ENCODE measurements around the gene CCDC187.

The CCDC187 gene

GRCh38 chr9:136339173-136339957, 35.5 kb upstream of the CCDC187 start:
- DNase-seq = peak; percentile 22 to 44

GRCh38 chr9:136338511-136338910, 34.6 kb upstream of the CCDC187 start:
- DNase-seq = no peak

- no peak for DNase-seq
These were observed 33.8 kb upstream of the CCDC187 start for GRCh38 chr9:136337416-136338395.

- DNase-seq = no peak
These were observed 33.0 kb upstream of the CCDC187 start for GRCh38 chr9:136336881-136337280.

DNA sequence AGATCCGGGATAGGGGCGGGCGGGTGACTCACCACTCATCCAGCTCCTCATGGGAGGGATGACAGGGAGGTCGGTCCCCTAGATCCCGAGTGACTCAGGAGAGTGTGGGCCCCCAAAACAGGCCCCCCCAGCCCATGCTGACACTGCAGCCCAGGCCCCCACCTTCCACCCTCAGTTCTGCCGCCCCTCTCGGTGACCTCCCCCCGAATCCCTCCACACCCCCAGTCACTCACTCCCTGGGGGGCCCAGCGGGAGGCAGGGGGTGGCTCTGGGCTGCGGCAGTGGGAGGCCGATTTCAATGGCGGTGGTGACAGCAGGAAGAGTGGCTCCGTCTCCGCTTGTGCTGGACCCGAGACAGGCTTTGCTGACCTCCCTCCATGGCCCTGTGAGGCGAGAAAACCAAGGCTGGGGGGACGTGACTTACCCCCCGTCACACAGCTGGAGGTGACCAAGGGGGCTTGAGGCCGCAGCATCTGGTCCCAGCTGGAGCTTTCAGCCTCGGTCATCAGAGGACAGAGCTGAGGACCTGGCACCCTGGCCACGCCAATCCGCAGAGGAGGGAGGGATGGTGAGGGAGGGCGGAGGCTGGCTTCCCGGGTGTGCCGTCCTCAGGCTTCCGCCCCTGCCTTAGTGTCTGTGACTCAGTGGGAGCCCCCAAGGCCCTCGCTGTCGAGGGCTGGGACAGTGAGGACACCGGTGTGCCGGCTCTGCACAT, 32.4 kb upstream of the CCDC187 start:
- DNase-seq = no peak

GRCh38 chr9:136335296-136336155, 31.6 kb upstream of the CCDC187 start:
- DNase-seq = no peak

DNA sequence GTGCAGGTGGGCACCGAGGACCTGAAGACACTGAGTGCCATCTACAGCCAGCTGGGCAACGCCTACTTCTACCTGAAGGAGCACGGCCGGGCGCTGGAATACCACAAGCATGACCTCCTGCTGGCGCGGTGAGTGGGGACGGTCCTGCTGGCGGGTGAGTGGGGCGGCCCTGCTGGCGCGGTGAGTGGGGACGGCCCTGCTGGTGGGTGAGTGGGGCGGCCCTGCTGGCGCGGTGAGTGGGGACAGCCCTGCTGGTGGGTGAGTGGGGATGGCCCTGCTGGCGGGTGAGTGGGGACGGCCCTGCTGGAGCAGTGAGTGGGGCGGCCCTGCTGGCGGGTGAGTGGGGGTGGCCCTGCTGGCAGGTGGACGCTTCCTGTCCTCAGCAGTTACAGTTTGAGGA, 30.6 kb upstream of the CCDC187 start:
- DNase-seq = no peak

DNA sequence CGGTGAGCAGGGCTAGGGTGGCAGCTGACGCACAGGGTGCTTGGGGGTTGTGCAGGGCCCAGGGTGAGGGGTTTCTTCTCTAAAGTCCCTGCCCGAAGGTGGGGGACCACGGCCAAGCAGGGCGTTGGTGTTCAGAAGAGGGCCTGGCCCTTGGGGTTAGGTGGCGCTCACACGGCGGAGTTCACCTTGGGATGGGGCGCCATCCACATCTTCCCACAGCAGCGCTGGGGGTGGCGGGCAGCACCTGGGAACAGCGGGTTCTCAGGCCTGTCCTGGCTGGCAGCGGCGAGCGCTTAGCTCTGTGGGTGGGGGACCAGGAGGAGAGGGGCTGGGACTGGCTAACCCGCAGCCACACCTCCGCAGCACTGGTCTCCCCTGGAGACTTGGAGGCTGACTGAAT, 29.6 kb upstream of the CCDC187 start:
- no peak for DNase-seq

DNA sequence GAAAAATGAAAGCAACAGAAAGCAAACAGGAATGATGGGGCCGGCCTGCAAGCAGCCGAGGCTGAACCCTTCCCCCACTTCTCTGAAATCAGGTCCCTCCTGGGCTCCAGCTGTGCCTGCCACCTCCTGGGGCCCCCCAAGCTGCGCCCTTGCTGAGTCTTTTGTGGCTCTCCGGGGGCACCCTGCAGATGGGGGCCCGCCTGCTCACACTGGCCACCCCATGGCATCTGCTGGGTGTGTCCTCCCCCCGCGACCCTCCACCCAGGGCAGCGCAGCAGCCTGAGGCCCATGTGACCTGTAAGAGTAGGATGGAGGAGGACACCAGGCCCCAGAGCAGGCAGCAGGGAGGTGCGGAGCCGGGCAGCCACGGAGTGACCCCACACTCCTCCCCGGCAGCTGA, 29.2 kb upstream of the CCDC187 start:
- no peak for DNase-seq

DNA sequence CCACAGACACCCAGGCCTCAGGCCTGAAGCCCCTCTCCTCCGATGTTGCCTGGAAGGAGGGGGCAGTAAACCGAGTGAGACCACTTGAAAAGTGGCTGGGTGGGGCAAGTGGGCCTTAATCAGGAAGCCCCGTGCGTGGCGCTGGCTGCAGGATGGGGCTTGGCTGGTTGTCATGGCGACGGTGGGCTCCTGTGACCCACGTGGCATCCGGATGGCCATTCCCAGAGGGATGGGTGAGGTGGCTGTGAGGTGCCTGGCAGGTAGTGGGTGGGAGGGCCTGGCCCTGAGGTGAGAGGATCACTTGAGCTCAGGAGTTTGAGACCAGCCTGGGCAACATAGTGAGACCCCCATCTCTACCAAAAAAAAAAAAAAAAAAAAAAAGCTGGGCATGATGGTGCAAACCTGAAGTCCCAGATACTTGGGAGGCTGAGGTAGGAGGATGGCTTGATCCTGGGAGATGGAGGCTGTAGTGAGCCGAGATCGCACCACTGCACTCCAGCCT, 28.6 kb upstream of the CCDC187 start:
- DNase-seq = no peak

DNA sequence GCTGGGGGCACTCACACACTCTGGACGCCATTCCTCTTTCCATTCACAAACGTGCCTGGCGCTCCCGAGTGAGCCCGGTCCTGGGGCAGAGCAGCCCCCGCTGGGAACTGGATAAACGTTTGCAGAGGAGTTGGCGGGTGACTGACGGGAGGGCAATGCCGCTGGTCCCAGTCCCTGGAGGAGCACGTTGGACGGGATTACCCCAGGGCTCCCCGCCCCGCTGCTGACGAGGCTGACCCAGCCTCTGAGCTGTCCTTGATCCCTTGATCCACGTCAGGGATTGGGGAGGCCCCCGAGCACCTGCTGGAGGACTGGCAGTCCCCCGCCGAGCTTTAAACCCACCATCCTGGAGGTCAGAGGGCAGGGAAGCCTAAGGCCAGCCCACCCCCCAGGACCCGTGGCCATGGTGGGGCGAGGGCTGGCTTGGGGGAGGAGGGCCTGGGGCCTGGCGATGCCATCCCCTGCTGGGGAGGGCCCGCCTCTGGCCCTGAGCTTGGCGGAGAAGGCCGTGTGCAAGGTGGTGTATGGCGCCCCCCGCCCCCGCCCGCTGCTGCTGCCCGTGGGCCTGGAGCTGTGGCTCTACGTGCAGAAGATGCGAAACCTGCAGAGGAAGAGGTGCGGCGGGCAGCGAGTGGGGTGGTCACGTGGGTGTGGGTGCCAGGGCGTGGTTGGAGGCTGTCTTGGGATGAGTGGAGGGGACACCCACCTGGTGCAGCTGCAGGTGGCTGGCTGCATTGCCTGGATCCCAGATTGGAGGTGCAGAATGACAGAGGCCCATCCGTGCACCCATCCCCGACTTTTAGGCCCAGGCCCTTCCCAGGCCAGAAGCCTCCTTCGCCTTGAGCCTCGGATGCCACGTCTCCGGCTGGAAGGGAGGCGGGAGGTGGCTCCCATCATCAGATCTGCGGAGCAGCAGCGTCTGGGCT, 27.9 kb upstream of the CCDC187 start:
- no peak for DNase-seq

DNA sequence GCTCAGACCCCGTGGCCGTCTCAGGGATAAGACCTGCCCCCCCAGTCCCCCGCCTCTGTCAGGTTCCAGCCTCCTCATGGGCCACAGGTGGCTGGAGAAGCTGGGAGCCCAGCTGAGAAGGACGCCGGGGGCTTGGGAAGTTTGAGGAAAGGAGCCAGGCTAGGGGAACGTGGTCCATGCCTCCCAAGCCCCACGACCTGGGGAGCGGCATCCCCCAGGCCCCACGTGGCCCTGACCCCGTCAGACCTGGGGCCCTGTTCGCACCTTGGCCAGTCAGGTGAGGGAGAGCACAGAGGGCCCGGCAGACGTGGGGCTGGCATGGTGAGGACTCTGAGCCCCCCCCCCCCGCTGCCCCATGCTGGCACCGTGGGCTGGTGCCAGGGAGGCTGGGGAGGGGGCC, 27.1 kb upstream of the CCDC187 start:
- no peak for DNase-seq

- no peak for DNase-seq
These were observed 26.6 kb upstream of the CCDC187 start for GRCh38 chr9:136330406-136330990.

DNA sequence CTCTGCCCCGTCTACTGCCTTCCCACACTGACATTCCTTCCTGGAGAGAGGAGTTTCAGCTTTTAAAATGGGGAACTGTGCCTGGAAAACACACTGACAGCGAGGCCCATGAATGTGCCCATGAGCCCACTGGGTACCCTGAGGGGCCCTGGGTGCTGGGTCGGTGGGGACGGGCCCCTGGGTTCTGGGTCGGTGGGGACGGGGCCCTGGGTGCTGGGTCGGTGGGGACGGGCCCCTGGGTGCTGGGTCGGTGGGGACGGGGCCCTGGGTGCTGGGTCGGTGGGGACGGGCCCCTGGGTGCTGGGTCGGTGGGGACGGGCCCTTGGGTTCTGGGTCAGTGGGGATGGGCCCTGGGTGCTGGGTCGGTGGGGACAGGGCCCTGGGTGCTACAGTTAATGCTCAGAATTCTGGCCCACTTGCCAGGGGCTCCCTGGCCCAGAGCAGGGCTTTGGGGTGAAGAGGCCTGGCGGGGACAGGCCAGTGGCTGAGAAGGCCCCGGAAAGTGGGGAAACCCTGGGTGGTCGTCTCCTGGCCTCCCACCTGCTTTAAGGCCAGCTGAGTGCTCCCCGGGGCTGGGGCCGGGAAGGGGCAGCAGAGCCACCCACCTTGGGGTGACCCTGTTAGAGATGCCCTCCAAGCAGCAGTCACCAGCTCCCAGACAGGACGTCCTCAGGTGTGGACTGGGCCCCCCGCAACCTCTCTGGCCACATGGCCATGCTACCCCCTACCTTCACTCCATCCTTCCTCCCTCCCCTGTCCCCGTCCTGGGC, 25.9 kb upstream of the CCDC187 start:
- no peak for DNase-seq

- no peak for DNase-seq
These were observed 25.3 kb upstream of the CCDC187 start for GRCh38 chr9:136329211-136329627.

DNA sequence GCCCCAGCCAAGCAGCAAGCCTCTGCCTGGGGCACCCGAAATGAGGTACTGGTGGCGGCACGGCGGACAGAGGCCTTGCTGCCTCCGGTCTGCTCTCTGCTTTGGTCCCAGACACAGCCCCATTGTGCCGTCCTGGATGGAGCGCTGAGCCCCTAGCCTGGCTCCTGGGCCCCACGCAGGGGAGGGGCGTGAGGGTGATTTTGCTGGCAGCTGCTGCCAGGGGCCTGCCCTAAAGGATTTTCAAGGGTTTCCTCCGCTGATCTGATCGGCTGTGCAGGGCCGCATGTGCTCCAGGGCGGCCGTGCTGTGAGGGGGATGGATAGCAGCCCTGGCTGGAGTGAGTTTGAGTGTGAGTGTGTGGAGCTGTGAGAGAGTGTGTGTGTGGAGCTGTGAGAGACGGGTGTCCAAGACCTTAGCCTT, 24.7 kb upstream of the CCDC187 start:
- no peak for DNase-seq

DNA sequence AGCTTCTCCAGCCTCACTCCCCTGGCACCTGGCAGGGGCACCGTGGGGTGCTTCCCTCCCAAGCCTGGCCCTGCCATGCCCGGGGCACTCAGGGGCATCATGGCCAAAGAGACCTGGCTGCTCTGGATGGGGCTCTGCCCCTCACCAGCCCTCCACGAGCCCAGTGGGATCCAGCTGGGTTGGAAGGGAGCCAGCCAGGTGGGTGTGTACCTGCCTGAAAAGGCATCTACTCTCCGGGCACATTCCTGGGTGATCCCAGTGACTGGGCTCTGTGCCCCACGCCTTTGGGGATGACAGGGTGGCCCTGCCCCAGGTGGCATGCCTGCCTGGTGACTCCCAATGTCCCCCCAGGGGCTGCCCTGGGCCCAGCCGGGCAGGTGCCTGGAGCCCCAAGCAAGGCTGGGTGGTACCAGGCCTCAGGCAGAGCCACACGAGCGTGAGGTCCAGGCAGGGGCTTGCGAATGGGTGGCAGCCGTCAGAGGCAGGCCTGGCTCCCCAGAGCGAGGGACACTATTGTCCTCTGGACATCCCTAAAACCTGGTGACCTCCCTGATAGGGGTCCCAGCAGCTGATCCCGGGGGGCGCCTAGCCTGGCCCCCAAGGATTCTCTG, 24.2 kb upstream of the CCDC187 start:
- DNase-seq = no peak

DNA sequence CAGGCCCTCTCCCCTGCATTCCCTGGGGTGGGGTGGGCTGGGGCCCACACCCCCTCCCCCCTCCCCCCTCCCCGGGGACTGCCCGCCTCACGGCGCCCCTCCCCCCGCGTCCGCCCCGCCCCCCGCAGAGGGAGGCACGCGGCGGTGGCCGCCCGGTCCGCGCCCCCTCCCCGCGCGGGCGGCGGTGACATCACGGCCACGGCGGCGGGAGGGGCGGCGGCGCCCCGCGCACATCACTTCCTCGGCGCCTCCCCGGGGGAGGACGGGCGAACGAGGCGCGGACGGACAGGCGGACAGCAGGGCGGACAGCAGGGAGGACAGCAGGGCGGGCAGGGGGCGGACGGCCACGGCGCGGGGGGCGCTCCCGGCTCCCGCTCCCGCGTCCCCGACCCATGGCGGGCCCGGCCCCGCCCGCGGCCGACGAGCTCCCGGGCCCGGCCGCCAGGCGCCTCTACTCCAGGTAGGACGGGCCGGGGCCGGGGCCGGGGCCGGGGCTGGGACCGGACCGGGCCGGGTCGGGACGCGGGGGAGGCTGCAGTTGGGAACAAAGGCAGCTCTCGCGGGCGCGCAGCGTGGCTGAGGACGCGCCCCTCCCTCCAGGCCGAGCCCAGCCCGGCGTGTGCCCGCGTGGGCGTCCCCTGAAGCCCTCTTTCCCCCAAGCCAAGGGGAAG, 23.5 kb upstream of the CCDC187 start, which contains the start of gene GPSM1:
GPSM1 (plus strand) TSS at position 236 of the 671 bp plus-strand sequence; CDS start at position 393, 157 bp downstream.
- peak; percentile 36 to 52 for DNase-seq
